Measurements from ENCODE around the gene ITGB4. TPM values are rescaled to one million over a fixed set of nuclear protein-coding genes. Genes with fewer than 3 reads are reported as not detected.

ITGB4 gene
- total and polyA plus RNA-seq, 2 of the 13 experiments (the other 11 are each of a cell fraction or from before 2014, with no cell fraction given): 6.9 to 14.5 TPM

DNA sequence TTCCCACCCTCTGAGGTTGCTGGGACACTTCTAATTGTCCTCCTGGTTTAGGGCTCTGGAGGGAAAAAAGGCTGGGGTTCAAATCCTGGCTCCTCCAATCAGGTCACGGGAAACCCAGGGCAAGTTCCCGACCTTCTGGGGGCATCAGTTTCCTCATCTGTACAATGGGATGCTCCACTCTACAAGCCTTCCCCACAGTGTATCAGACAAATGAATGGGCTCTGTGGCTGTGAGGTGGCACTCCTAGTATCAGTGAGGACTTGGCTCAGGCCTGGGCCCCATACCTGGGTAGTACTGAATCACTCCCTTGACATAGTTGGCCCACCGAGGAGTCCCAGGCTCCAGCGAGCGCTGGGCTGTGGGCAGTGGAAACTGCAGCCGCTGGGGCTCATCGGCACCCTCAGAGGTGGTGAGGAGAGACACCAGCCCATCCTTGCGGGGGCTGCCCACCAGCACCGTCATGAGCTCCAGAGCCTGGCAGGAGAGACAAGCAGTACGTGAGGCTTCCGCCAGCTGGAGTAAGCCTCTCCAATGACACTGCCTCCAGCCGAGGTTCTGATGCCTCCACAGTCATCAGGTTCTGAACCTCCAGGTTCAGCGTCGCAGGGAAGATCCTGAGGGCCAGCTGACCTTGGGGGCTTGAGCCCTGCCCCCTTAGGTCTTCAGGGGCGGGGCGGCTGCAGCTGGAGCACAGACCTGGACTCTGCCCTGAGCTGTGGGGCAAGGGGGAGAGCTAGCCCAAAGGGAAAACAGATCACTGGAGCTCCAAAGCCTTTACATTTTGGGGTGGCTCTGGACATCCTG lies 42.6 kb downstream of the ITGB4 start (continued):
- TF ChIP-seq YEATS2 (CRISPR knock-in tag; IDR thresholded peaks at IDR 0.05; ENCODE audit: borderline replicate concordance): peak; percentile 26; the same call in 1 of the 2 replicates
- TF ChIP-seq, protein P1, sequence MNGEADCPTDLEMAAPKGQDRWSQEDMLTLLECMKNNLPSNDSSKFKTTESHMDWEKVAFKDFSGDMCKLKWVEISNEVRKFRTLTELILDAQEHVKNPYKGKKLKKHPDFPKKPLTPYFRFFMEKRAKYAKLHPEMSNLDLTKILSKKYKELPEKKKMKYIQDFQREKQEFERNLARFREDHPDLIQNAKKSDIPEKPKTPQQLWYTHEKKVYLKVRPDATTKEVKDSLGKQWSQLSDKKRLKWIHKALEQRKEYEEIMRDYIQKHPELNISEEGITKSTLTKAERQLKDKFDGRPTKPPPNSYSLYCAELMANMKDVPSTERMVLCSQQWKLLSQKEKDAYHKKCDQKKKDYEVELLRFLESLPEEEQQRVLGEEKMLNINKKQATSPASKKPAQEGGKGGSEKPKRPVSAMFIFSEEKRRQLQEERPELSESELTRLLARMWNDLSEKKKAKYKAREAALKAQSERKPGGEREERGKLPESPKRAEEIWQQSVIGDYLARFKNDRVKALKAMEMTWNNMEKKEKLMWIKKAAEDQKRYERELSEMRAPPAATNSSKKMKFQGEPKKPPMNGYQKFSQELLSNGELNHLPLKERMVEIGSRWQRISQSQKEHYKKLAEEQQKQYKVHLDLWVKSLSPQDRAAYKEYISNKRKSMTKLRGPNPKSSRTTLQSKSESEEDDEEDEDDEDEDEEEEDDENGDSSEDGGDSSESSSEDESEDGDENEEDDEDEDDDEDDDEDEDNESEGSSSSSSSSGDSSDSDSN (CRISPR knock-in tag; IDR thresholded peaks at IDR 0.05): no peak
- no peak for TF ChIP-seq GTF2F1 (IDR thresholded peaks at IDR 0.05; ENCODE audit: low read length)
- 0 out of 2 replicates have a peak, but pooled peaks have one; percentile 18 for TF ChIP-seq ZNF7 (CRISPR knock-in tag; IDR thresholded peaks at IDR 0.05)
- TF ChIP-seq FOSL1 (CRISPR knock-in tag; IDR thresholded peaks at IDR 0.05; ENCODE audit: borderline replicate concordance): no peak
- no peak for TF ChIP-seq ZNF550 (CRISPR knock-in tag; IDR thresholded peaks at IDR 0.05; ENCODE audit: borderline replicate concordance)
- TF ChIP-seq ZNF556 (CRISPR knock-in tag; IDR thresholded peaks at IDR 0.05; ENCODE audit: borderline replicate concordance): no peak
- no peak for TF ChIP-seq MAFG (CRISPR knock-in tag; IDR thresholded peaks at IDR 0.05)
- TF ChIP-seq SCMH1 (CRISPR knock-in tag; IDR thresholded peaks at IDR 0.05; ENCODE audit: borderline replicate concordance): no peak
- TF ChIP-seq, protein P2, sequence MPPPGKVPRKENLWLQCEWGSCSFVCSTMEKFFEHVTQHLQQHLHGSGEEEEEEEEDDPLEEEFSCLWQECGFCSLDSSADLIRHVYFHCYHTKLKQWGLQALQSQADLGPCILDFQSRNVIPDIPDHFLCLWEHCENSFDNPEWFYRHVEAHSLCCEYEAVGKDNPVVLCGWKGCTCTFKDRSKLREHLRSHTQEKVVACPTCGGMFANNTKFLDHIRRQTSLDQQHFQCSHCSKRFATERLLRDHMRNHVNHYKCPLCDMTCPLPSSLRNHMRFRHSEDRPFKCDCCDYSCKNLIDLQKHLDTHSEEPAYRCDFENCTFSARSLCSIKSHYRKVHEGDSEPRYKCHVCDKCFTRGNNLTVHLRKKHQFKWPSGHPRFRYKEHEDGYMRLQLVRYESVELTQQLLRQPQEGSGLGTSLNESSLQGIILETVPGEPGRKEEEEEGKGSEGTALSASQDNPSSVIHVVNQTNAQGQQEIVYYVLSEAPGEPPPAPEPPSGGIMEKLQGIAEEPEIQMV (CRISPR knock-in tag; IDR thresholded peaks at IDR 0.05; ENCODE audit: low read depth): no peak; the same call in 1 of the 2 replicates
- no peak for TF ChIP-seq ZNF251 (CRISPR knock-in tag; IDR thresholded peaks at IDR 0.05)
- no peak for TF ChIP-seq TBL1XR1 (IDR thresholded peaks at IDR 0.05; ENCODE audit: borderline replicate concordance, low read length, partially characterized antibody)
- TF ChIP-seq ATF7 (IDR thresholded peaks at IDR 0.05): no peak
- TF ChIP-seq ATF7 (CRISPR knock-in tag; IDR thresholded peaks at IDR 0.05): no peak
- no peak for TF ChIP-seq ZNF160 (CRISPR knock-in tag; IDR thresholded peaks at IDR 0.05)
- 0 out of 2 replicates have a peak, but pooled peaks have one; percentile 49 for TF ChIP-seq BCL6 (CRISPR knock-in tag; IDR thresholded peaks at IDR 0.05)
- no peak for TF ChIP-seq PRMT3 (CRISPR knock-in tag; IDR thresholded peaks at IDR 0.05; ENCODE audit: borderline replicate concordance, low read depth)
- 0 out of 2 replicates have a peak, but pooled peaks have one; percentile 24 for TF ChIP-seq PAX8 (CRISPR knock-in tag; IDR thresholded peaks at IDR 0.05; ENCODE audit: borderline replicate concordance)
- no peak for TF ChIP-seq ZSCAN12 (CRISPR knock-in tag; IDR thresholded peaks at IDR 0.05)
- TF ChIP-seq FOSL2 (CRISPR knock-in tag; IDR thresholded peaks at IDR 0.05): peak; percentile 26; the same call in 1 of the 2 replicates
- TF ChIP-seq TARDBP (CRISPR knock-in tag; IDR thresholded peaks at IDR 0.05): peak; percentile 71; the same call in 1 of the 2 replicates
- TF ChIP-seq, protein P3, sequence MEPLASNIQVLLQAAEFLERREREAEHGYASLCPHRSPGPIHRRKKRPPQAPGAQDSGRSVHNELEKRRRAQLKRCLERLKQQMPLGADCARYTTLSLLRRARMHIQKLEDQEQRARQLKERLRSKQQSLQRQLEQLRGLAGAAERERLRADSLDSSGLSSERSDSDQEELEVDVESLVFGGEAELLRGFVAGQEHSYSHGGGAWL (CRISPR knock-in tag; IDR thresholded peaks at IDR 0.05): 0 out of 2 replicates have a peak, but pooled peaks have one; percentile 27
- TF ChIP-seq CBX5 (CRISPR knock-in tag; IDR thresholded peaks at IDR 0.05; ENCODE audit: borderline replicate concordance): no peak; the same call in 1 of the 2 replicates
- TF ChIP-seq ZNF501 (CRISPR knock-in tag; IDR thresholded peaks at IDR 0.05): no peak
- TF ChIP-seq PHF5A (CRISPR knock-in tag; IDR thresholded peaks at IDR 0.05; ENCODE audit: low read depth, unreplicated experiment): no peak
- no peak for TF ChIP-seq MTF1 (CRISPR knock-in tag; IDR thresholded peaks at IDR 0.05)
- TF ChIP-seq NFE2L2 (IDR thresholded peaks at IDR 0.05; ENCODE audit: low read length): no peak
